GM10248 (cell line): ENCODE measurements around the gene OSBP.
A peak's percentile ranks its signal among the peaks of the same experiment; 100 is the strongest.

ENCODE experiments used
- CTCF ChIA-PET: fragments of 300-600 bp; sonication (Branson Sonifier 250); formaldehyde crosslinking; extraction: SDS; loops from one replicate; lab custom pipeline; 2021; ENCODE audit warnings: antibody characterized with exemption; lab: Yijun Ruan, JAX
- POLR2A ChIA-PET: fragments of 350-650 bp; sonication (Branson Sonifier 250); formaldehyde crosslinking; extraction: SDS; loops from one replicate; lab custom pipeline; 2020; ENCODE audit warnings: antibody characterized with exemption; lab: Yijun Ruan, JAX
- DNase-seq: peaks from one replicate; pipeline ENCODE4 v3.0.0; 2012; ENCODE audit errors: extremely low spot score
- CTCF ChIP-seq: IDR thresholded peaks from 2 replicates; pipeline ENCODE4 v1.5.1; 2012; ENCODE audit warnings: mild to moderate bottlenecking, low read depth; ENCODE audit errors: extremely low read depth, missing control alignments, control extremely low read depth

The OSBP gene

DNA sequence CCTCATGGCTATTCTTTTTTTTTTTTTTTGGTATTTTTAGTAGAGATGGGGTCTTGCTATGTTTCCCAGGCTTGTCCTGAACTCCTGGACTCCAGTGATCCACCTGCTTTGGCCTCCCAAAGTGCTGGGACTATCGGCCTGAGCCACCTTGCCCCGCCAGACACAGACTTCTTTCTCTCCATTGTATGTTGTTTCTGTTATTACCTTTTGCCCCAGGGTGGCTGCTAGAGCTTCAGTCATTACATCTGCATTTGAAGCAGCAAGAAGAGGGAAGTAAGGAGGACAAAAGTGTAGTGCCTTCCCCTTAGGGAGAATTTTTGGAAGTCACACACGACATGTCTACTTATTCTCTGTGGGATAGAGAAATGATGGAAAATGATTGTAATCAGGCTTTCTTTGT, 10.1 kb upstream of the OSBP start:
- CTCF ChIA-PET = interaction anchor here (2.0 kb wide), 1 partner anchor 14 kb away, joined by 6 read pairs; no protein-coding TSS in a partner anchor
- no peak for DNase-seq
- no peak for TF ChIP-seq CTCF
- POLR2A ChIA-PET = no interaction called here

- TF ChIP-seq CTCF = no peak
- ChIA-PET CTCF (no interaction called here), POLR2A (no interaction called here)
- no peak for DNase-seq
Measured at GRCh38 chr11:59617876-59618275, 2.3 kb upstream of the OSBP start.

GRCh38 chr11:59616396-59616982, 915 bp upstream of the OSBP start:
- no peak for DNase-seq
- TF ChIP-seq CTCF = no peak
- POLR2A ChIA-PET = interaction anchor here (0.6 to 2.4 kb wide), 6 partner anchors 9 to 472 kb away, joined by 3 to 19 read pairs (median 5); partner anchors contain the start of gene PATL1
- CTCF ChIA-PET = interaction anchor here (0.9 to 2.0 kb wide), 4 partner anchors 12 to 53 kb away, joined by 3 to 7 read pairs (median 4); no protein-coding TSS in a partner anchor

DNA sequence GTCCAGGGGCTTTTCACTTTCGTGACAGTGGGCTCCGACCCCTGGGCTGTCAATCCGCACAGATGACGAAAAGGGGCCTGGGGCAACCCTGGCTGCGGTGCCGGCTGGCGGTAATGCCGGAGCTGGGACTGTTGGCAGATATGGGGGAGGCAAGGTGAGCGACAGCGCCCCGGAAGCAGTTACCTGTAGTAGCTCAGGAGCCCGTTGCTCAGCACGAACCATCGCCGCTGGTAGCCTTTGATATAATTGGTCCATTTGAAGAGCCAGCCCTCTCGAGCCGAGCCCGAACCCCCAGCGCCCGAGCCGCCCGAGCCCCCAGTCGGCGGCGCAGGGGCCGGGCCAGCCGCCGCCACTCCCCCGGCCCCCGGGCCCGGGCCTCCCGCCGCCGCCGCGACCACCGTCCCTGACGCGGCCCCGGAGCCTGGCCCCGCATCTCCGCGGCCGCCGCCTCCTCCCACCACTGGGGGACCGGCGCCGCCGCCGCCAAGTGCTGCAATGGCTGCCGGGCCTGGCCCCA, 396 bp downstream of the OSBP start:
- CTCF ChIA-PET = interaction anchor here (1.1 to 2.0 kb wide), 3 partner anchors 15 to 54 kb away, joined by 3 to 7 read pairs (median 4); partner anchors contain the start of gene PATL1
- TF ChIP-seq CTCF = no peak

DNA sequence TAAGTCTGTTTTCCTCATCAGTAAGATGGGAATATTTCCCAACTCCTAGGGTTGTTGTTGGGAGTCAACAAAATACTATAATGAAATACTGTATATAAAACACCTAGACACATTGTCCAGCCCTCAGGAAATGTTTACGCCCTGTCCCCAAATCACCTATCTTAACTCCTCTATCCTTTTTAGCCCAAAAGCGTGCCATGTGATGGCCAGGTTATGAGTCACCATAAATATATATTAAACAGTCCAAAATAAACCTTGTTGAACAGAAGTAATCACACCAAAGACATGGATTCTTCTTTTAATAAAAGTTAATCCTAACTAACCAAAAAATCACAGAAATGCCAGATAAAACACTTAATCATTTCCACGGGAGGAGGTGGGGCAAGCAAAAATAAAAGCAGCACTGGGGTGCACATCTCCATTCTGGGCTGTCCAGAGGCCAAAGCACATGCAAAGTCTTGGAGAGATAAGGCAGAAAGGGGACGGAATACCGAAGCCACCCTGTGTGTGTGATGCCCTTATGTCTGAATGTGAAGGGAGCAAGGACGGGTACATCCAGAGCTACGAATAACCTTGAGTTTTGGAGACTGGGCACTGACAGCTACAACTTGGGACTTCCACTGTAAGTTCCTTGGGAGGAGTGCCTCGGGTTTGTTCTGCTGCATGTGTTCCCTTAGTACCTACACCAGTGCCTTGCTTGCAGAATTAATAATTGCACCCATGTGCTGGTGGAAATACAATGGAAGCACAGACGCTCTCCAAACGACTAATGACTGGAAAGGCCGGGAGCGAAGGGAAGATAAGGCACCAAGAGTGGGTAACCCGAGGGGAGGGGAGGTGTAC, 1.1 kb downstream of the OSBP start:
- ChIA-PET CTCF (interaction anchor here (0.7 to 1.1 kb wide), 2 partner anchors 21 to 54 kb away, joined by 3 read pairs; partner anchors contain the start of gene PATL1), POLR2A (interaction anchor here (2.4 kb wide), 1 partner anchor 55 kb away, joined by 19 read pairs; the partner anchor contains the start of gene PATL1)
- no peak for TF ChIP-seq CTCF
- no peak for DNase-seq

More for the DNA sequence above, 396 bp downstream of the OSBP start:
- DNase-seq = peak; percentile 38
- POLR2A ChIA-PET = interaction anchor here (0.6 to 2.4 kb wide), 3 partner anchors 10 to 54 kb away, joined by 3 to 19 read pairs (median 4); partner anchors contain the start of gene PATL1
